ENCODE data around the gene KIAA0319L. TPM values are rescaled to one million over a fixed set of nuclear protein-coding genes. Genes with fewer than 3 reads are reported as not detected.
"Not testable (repeated sequence)": the region's sequence is repeated elsewhere in the genome, so short reads cannot be mapped to it uniquely, and the experiment has no call there.

Gene KIAA0319L
- total RNA-seq, 2 donors from 2014 or later: 58.8 to 79.0 TPM

- H3K27me3 Mint-ChIP-seq: no peaks in the 10 kb centered on the region
- H3K9me3 ChIP-seq (ENCODE audit: control insufficient read depth, low read length, poor library complexity, severe bottlenecking): no peaks in the 10 kb centered on the region
- no peak overlapping the region for H3K4me3 Mint-ChIP-seq
- peaks cover 7% of the 10 kb centered on the region for H3K36me3 Mint-ChIP-seq (ENCODE audit: low read depth)
- DNase-seq (no peak), ATAC-seq (no peak)
- no peak overlapping the region for H3K27ac Mint-ChIP-seq
- peaks cover 15% of the 10 kb centered on the region for H3K4me1 Mint-ChIP-seq
Measured at GRCh38 chr1:35590476-35591040, 33.4 kb upstream of the KIAA0319L start.

GRCh38 chr1:35589516-35590427, 32.6 kb upstream of the KIAA0319L start:
- no peaks in the 10 kb centered on the region for H3K27me3 Mint-ChIP-seq
- peaks cover 15% of the 10 kb centered on the region for H3K4me1 Mint-ChIP-seq
- ATAC-seq (no peak), DNase-seq (no peak)
- H3K9me3 ChIP-seq (ENCODE audit: control insufficient read depth, low read length, poor library complexity, severe bottlenecking): no peaks in the 10 kb centered on the region
- H3K4me3 Mint-ChIP-seq: peak overlapping the region; percentile 49
- H3K36me3 Mint-ChIP-seq (ENCODE audit: low read depth): peaks cover 7% of the 10 kb centered on the region
- peak overlapping the region; percentile 63 for H3K27ac Mint-ChIP-seq

- peak overlapping the region; percentile 56 for H3K27ac Mint-ChIP-seq
- peaks cover 7% of the 10 kb centered on the region for H3K36me3 Mint-ChIP-seq (ENCODE audit: low read depth)
- DNase-seq (no peak), ATAC-seq (no peak)
- H3K4me3 Mint-ChIP-seq: no peak overlapping the region
- H3K4me1 Mint-ChIP-seq: peaks cover 15% of the 10 kb centered on the region
- H3K27me3 Mint-ChIP-seq: no peaks in the 10 kb centered on the region
- no peaks in the 10 kb centered on the region for H3K9me3 ChIP-seq (ENCODE audit: control insufficient read depth, low read length, poor library complexity, severe bottlenecking)
Measured at GRCh38 chr1:35588197-35588910, 31.2 kb upstream of the KIAA0319L start.

- Mint-ChIP-seq H3K27ac (peak overlapping the region; percentile 56), H3K4me1 (peaks cover 12% of the 10 kb centered on the region), H3K27me3 (no peaks in the 10 kb centered on the region), H3K36me3 (ENCODE audit: low read depth) (peaks cover 7% of the 10 kb centered on the region), H3K4me3 (no peak overlapping the region)
- H3K9me3 ChIP-seq (ENCODE audit: control insufficient read depth, low read length, poor library complexity, severe bottlenecking): no peaks in the 10 kb centered on the region
- no peak for DNase-seq
- no peak for ATAC-seq
Measured at GRCh38 chr1:35587736-35588135, 30.5 kb upstream of the KIAA0319L start.

- no peak overlapping the region for H3K4me3 Mint-ChIP-seq
- DNase-seq (no peak), ATAC-seq (no peak)
- H3K27ac Mint-ChIP-seq: no peak overlapping the region
- H3K27me3 Mint-ChIP-seq: no peaks in the 10 kb centered on the region
- H3K4me1 Mint-ChIP-seq: peaks cover 12% of the 10 kb centered on the region
- H3K9me3 ChIP-seq (ENCODE audit: control insufficient read depth, low read length, poor library complexity, severe bottlenecking): no peaks in the 10 kb centered on the region
- peaks cover 7% of the 10 kb centered on the region for H3K36me3 Mint-ChIP-seq (ENCODE audit: low read depth)
Measured at GRCh38 chr1:35586808-35587207, 29.6 kb upstream of the KIAA0319L start.

GRCh38 chr1:35585805-35586204, 28.6 kb upstream of the KIAA0319L start:
- H3K4me1 Mint-ChIP-seq; H3K27me3 Mint-ChIP-seq; H3K9me3 ChIP-seq (ENCODE audit: control insufficient read depth, low read length, poor library complexity, severe bottlenecking); ATAC-seq; DNase-seq; H3K36me3 Mint-ChIP-seq (ENCODE audit: low read depth); H3K4me3 Mint-ChIP-seq: not testable (repeated sequence)
- peak overlapping the region; percentile 43 for H3K27ac Mint-ChIP-seq

GRCh38 chr1:35585281-35585680, 28.1 kb upstream of the KIAA0319L start:
- no peaks in the 10 kb centered on the region for H3K27me3 Mint-ChIP-seq
- H3K4me1 Mint-ChIP-seq: peaks cover 9% of the 10 kb centered on the region
- no peaks in the 10 kb centered on the region for H3K9me3 ChIP-seq (ENCODE audit: control insufficient read depth, low read length, poor library complexity, severe bottlenecking)
- DNase-seq (no peak), ATAC-seq (no peak)
- no peak overlapping the region for H3K27ac Mint-ChIP-seq
- H3K4me3 Mint-ChIP-seq: no peak overlapping the region
- H3K36me3 Mint-ChIP-seq (ENCODE audit: low read depth): peaks cover 5% of the 10 kb centered on the region

- H3K36me3 Mint-ChIP-seq (ENCODE audit: low read depth); H3K9me3 ChIP-seq (ENCODE audit: control insufficient read depth, low read length, poor library complexity, severe bottlenecking); H3K27ac Mint-ChIP-seq; H3K4me1 Mint-ChIP-seq; H3K4me3 Mint-ChIP-seq; ATAC-seq; DNase-seq; H3K27me3 Mint-ChIP-seq: not testable (repeated sequence)
Measured at GRCh38 chr1:35581621-35582020, 24.4 kb upstream of the KIAA0319L start.

GRCh38 chr1:35580949-35581388, 23.8 kb upstream of the KIAA0319L start:
- H3K27ac Mint-ChIP-seq: no peak overlapping the region
- H3K9me3 ChIP-seq (ENCODE audit: control insufficient read depth, low read length, poor library complexity, severe bottlenecking): no peaks in the 10 kb centered on the region
- no peak overlapping the region for H3K4me3 Mint-ChIP-seq
- H3K4me1 Mint-ChIP-seq: peaks cover 13% of the 10 kb centered on the region
- ATAC-seq (no peak), DNase-seq (no peak)
- H3K27me3 Mint-ChIP-seq: no peaks in the 10 kb centered on the region
- H3K36me3 Mint-ChIP-seq (ENCODE audit: low read depth): no peaks in the 10 kb centered on the region

GRCh38 chr1:35577071-35577998, 20.1 kb upstream of the KIAA0319L start:
- Mint-ChIP-seq H3K4me3 (peak overlapping the region; percentile 95), H3K36me3 (ENCODE audit: low read depth) (peaks cover 3% of the 10 kb centered on the region), H3K27me3 (no peaks in the 10 kb centered on the region), H3K4me1 (peaks cover 18% of the 10 kb centered on the region), H3K27ac (peak overlapping the region; percentile 87)
- DNase-seq (peak in 2 of 3 donors; percentile 35), ATAC-seq (peak; percentile 75)
- H3K9me3 ChIP-seq (ENCODE audit: control insufficient read depth, low read length, poor library complexity, severe bottlenecking): no peaks in the 10 kb centered on the region

- H3K36me3 Mint-ChIP-seq (ENCODE audit: low read depth); ATAC-seq; DNase-seq; H3K27me3 Mint-ChIP-seq; H3K27ac Mint-ChIP-seq; H3K9me3 ChIP-seq (ENCODE audit: control insufficient read depth, low read length, poor library complexity, severe bottlenecking): not testable (repeated sequence)
- Mint-ChIP-seq H3K4me1 (peaks cover 18% of the 10 kb centered on the region), H3K4me3 (peak overlapping the region; percentile 95)
Measured at GRCh38 chr1:35576766-35577070, 19.5 kb upstream of the KIAA0319L start.

- Mint-ChIP-seq H3K4me1 (peaks cover 18% of the 10 kb centered on the region), H3K4me3 (peak overlapping the region; percentile 95), H3K27ac (peak overlapping the region; percentile 19), H3K36me3 (ENCODE audit: low read depth) (peaks cover 3% of the 10 kb centered on the region), H3K27me3 (no peaks in the 10 kb centered on the region)
- no peak for ATAC-seq
- H3K9me3 ChIP-seq (ENCODE audit: control insufficient read depth, low read length, poor library complexity, severe bottlenecking): no peaks in the 10 kb centered on the region
- DNase-seq: no peak
Measured at GRCh38 chr1:35576061-35576765, 19.0 kb upstream of the KIAA0319L start.

All from T-helper 17 cell (primary cell).